ENCODE results near the gene PRKN.
"Not testable (repeated sequence)": the region's sequence is repeated elsewhere in the genome, so short reads cannot be mapped to it uniquely, and the experiment has no call there.

PRKN gene

DNA sequence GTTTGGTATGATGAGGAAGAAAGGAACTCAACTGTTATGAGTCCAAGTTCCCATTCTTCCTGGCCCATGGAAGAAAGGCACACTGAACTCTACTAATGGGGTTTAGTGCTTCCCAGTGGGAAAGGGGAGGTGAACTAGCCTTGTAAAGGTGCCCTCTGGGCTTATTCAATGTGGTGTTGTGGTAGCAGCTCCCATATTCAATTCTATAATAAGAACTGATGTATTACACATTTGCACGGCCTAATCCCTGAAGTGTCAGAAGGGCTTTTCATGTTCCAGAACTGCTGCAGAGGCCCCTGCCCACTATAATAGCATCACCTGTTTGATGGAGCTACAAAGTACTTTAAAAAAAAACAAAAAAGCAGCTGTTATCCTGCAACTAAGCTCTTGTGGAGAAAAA, 17.1 kb downstream of the PRKN start:
- DNase-seq, result no peak

DNA sequence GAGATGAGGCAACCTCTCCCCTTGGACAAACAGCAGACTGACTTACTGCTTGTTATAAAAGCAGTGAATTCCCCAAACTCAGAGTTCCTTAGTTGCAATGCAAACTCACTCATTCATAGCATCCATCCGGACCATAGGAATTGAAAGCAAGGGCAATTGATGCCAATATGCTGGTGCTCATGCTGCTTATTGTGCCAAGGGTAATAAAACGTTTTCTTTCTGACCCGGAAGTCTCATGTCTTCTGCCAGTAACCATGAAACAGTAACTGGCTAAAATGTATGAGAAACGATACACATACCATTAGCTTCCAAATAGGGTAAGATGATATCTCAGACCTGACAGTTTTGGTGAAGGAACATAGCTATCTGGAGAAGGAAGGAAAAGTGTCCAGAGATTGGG, 18.1 kb downstream of the PRKN start:
- DNase-seq, result no peak

DNA sequence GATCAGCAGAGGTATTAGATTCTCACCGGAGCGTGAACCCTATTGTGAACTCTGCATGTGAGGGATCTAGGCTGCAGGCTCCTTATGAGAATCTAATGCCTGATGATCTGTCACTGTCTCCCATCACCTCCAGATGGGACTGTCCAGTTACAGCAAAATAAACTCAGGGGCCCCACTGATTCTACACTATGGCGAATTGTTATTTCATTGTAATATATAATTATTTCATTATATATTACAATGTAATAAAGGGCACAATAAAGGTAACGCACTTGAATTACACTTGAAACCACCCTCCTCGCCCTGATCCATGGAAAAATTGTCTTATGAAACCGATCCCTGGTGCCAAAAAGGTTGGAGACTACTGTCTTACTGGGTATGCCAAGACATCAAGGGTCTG, 18.6 kb downstream of the PRKN start:
- DNase-seq, result no peak

DNA sequence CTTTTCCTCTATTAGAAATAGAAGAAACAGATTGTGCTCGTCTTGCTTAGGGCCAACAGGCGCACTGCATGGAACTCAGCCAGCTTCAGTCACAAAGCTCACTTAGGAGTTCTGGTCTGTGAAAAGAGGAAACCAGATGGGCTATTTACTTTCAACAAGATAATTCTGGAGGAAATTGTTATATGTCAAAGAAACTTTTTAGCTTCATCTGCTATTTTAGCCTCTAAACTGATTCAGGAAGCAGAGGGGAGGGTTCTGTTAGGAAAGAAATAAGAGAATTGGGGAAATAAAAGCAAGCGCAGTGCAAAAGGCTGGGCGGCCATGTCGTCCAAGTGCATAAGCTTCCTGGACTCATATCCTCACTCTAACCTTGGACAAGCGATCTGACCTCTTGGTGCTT, 21.3 kb downstream of the PRKN start:
- DNase-seq, result no peak

DNA sequence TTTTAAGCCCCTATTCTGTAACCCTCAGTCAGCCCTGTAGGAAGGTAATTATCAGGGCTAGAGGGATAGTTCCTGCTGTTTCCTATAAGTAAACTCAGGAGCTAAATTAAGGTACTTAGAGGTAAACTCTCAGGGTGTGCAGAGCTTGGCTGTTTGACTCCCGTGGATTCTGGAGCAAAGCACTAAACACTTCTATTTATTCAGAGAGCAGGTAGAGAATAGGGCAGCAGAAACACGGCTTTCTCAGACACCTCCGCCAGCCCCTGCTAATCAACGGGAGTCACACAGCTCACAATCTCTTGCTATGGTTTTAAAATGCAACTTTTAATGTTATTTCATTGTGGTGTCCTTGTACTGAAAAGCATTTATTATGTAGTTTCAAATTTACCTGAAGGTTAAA, 21.8 kb downstream of the PRKN start:
- DNase-seq, result no peak

DNA sequence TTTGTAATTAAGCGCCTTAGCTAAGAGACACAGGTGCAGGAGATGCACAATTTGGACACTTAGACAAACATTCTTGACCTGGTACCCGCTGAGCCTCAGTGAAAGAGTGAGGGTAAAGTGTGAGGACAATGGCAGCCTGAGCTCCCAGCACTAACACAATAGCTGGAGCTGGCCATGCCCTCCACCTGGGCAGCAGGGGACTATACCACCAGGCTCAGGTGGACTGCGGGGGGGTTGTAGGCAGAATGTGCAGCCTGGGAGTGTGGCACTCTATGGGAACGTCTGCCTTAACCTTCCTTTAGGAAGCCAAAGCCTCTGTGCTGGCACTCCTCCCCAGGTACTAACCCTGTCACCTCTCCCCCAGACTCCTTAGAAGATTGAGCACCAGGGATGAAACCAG, 23.6 kb downstream of the PRKN start:
- DNase-seq, result no peak

DNA sequence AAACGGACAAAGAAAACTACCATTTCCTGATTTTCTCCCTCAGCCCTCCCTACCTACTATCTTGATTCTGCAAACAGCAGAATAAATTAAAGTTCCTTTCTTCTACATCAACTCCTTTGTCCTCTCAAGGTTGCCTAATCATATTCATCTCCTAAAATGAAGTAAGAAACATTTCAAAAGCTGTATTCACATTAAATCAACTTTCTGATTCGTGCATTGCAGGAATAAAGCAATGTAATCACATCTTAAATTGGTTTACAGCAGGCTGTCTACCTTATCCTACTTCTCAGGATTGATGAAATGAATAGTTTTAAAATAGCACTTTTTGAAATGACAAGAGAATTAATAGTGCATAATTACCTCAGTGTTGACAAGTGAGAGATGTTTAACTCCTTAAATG, 25.1 kb downstream of the PRKN start:
- no peak for DNase-seq

DNA sequence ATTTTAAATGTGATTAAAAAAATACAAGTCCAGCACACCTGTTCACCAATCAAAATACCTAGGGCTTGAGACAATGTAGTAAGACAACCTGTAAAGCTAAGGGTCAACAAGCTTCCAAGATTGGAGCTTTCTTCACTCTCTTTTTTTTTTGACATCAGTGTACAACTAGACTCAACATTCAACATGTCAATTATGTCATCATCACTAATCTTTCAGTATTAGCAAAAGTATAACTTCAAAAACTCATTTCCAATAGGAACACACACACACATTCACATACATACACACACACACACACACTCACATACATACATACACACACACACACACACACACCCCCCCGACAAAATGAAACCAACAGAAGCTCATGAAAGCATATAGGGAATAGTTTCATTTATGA, 26.0 kb downstream of the PRKN start:
- DNase-seq, result no peak

DNA sequence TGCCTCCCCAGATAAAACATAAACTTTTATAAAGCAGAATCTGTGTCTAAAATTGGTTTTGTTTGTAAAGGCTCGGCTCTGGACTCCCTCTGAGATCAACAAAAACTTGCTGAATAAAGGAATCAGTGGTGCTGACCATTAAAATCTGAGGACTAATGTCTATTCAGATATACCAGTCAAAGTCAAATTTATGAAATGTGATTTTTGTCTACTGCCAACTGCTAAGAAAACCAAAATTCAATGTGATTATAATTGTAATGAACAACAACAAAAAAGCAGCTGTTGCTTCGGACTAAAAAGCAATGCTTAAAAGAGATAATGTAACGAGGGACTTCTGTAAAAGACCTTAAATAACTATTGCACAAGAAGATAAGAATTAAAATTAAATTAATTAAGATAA, 26.6 kb downstream of the PRKN start:
- no peak for DNase-seq

DNA sequence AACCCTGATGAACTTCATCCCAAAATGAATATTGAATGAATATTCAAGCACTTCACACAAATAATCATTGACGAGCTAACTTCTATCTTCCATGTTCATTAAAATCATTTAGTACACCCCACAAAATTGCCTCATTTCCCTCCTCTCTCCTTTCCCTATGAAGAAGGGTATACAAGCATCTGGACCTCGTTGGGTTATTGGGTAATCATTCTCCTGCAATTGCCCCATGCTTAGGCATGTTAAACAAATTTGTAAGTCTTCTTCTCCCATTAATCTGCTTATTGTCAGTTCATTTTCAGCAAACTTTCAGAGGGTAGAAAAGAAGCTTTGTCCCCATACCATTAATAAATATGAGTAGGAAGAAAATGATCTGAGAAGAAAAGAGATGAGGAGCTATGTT, 27.6 kb downstream of the PRKN start:
- DNase-seq, result no peak

DNA sequence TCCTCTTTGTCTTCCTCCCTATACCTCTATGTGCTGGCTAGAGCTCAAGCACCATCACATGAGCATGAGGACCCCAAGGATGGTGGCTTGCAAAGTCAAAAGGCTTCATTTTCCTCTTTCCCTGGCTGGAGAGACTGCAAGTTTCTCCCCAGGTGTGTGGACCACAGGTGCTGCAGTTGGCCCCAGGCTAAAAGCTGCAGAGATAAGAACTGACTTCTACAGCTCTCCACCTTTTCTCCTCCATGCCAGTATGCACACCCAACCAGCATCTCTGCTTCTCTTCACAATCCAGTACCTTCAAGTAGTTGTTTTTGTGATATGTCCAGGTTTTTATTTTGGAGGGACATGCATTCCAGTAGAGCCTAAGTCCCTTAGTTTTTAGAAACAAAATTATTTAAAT, 29.1 kb downstream of the PRKN start:
- DNase-seq, result no peak

DNA sequence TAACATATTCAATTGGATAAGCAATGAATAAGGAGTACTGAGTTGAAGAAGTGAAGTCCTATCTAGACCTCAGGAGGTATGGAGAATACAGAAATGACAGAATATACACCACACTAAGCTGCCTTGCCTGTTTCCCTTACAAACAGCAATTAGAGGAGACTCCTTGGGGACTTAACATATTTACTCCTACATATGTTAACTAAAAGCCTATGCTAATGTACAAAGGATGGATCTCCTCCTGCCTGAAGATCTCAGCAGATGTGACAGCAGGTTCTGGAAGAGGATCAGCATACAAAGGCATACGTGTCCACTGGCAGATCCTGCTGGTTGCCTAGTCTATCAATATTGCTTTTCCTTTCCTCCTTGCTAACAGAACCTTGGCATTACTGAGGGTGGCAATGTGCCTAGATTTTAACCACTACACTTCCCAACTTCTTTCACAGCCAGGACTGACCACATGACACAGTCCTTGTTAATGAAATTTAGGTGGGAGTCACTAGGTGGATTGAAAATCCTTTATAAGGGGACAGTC, 29.6 kb downstream of the PRKN start:
- DNase-seq, result no peak

DNA sequence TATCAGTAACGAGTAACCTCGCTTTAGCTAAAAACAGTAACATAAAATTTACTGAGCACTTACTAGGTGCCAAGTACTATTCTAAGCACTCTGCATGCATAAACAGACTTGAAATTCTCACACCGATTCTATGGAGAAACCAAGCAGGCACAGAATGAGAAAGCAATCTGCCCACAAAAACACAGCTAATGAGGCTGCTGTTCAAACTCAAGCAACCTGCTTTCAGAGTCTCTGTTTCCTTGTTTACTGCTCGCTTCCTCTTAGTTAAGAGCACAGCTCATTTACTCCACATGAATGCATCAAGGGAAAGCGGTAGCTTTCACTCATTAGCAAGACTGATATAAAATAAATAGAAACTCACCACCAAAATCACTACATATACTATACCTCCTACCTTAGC, 37.4 kb downstream of the PRKN start:
- no peak for DNase-seq

DNA sequence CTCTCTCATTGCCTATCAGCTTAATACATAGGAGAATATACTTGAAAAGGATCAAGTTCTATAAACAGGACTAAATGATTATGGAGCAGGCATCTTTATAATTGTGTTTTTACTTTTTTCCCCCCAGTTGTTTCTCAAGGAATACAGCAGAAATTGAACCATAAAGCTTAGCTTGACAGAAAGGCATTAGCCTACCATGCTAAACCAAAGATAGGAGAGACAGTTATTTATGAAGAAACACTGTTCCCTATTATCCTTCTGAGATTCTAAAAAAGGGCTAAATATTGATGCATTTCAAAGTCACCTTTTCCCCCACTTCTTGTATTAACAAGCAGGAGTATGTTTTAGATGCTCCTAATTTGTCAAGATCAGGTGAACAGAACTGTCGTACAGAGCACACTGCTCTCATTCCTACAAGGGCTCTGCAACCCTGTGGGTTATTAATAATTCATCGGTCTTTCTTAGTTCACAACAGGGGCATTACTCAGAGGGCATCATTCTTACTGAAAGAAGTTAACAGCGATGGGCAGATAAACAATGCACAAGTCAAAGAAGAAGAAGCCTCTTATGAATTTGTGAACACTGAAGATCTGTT, 38.7 kb downstream of the PRKN start:
- no peak for DNase-seq

DNA sequence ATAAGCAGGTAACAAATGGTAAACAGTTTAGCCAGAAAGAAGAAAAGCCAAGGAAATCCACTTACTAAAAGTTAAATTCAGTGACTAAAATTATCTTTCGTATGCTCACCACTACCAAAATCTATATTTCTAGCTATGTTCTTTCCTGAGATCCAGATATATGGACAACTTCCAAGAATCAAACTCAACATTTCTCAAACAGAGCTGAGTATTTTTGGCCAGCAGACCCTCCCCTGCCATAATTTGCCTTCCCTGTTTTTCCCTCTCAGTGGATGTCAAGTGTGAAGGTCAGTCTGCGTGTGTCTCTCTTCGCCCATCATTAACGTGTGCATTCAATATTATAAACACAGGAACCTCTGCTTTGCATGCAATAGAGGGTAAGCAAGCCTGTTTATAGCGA, 42.0 kb downstream of the PRKN start:
- no peak for DNase-seq

DNA sequence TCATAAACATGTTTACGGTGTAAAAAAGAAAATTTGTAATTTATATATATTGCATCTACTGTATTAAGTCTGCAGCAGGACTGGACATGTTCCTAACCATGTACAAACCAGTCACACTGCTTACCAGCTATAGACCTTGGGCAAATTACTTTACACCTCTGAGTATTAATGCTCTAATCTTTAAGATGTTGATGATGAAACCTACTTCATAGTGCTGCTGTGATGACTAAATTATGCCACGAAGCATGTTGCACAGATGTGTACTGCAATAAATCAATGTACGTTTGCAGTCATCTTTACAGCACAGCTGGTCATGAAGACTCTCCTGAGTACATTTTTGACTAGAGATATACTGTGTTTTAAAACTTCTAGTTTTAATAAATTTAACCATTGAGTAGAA, 42.6 kb downstream of the PRKN start:
- DNase-seq, result no peak

DNA sequence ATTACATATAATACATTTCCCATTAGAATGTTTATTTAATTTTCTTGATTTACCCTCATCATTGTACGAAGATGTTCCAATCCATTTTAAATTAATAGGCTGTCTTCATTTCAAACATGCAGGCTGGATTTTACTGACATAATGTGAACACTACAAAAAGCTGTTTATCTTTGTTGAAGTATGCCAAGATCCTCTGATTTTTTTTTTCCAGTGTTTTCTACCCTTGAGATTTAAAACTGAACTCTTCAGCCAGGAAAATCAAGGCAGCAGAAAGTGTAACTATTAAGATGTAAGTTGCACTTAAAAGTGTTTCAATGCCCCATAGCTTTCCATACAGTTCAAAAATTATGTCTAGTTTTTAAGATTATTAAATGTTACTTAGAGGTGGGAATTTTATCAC, 43.5 kb downstream of the PRKN start:
- no peak for DNase-seq

DNA sequence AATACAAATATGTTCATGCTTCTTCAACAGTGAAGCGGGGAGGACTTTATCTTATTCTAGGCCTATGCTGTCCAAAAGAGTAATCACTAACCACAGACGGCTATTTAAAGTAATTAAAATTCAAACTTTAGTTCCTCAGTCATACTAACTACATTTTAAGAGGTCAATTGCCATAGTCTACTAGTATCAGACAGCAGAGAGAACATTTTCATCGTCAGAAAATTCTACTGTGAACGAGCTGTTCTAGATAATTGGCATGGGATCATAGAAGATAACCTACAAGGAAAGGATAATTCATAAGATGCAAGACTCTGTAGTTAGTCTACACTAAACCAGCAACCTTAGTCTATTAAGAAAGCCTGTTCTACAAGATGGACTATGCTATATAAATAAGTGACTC, 44.4 kb downstream of the PRKN start:
- no peak for DNase-seq

DNA sequence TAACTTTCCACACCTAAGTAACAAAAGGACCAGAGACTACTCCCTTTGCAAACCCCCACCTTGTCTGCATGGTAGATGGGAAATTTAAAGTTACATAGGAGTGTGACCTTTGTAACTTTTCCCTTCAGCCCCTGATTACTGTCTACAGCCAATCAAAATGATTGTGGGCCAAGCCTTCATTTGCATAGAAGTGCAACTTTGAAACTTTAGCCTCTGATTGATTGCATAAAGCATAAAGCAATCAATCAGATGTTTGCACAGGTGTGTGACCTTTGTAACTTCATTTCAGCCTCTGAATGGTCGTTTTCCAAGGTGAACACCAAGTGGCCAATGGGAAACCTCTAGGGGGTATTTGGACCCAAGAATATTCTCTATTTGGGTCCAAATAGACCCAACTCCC, 46.1 kb downstream of the PRKN start:
- DNase-seq, result no peak

DNA sequence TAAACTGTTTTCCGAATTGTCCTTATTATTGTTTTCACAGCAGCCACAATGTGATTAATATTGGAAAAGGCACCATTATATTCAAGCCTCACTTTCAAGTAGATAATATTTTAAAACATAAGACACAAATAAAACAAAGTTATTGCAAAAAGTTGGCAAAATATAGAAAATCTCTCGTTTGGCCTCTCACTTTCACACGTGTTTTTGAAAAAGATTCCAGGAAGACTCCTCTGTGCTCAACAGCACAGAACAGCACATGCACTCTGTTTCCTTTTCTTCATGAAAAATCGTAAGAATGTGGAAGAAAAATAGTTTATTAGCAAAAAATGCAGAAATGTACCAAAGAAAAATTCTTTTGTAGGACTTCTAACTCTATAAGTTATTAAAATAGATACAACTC, 46.7 kb downstream of the PRKN start:
- DNase-seq, result no peak

DNA sequence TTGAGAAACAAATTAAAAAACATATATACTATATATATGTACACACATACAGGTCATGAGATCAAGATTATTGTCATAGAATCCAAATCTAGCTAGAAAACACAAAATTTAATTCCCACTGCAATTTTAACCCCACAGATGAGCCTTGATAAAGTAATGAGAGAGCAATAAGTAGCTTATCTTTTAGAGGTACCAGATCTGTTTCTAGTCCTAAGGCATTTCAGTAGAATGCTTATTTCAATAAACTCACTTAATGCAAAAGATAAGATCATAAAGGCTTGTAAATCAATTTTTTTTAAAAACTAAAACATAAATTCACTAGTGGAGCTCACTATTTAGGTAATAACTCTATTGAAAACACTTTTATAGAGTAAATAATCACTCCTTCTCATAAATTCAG, 47.2 kb downstream of the PRKN start:
- no peak for DNase-seq

DNA sequence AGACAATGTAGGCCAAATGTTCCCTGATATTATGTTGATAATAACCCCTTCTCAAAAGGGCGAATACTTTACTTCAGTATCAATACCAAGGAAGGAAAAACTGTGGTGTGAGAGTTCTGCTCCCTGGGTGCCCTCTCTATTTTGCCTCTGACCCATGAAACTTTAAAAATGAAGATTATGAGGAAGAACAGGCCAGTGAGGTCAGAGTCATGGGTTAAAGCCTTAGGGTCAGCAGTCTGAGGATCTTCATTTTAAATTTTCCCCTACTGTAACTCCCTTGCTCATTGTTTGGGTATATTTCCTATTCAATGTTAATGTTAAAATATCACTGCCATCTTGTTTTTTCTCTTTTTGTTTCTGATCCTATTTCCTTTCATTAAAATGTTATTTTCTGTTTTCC, 47.9 kb downstream of the PRKN start:
- DNase-seq, result no peak

DNA sequence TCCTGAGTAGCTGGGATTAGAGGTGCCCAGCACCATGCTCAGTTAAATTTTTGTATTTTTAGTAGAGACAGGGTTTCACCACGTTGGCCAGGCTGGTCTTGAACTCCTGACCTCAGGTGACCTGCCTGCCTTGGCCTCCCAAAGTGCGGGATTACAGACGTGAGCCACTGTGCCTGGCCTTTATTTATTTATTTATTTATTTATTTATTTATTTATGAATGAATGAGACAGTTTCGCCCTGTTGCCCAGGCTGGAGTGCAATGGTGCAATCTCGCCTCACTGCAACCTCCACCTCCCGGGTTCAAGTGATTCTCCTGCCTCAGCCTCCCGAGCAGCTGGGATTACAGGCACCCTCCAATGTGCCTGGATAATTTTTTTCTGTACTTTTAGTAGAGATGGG, 48.7 kb downstream of the PRKN start:
- not testable (repeated sequence) for DNase-seq

DNA sequence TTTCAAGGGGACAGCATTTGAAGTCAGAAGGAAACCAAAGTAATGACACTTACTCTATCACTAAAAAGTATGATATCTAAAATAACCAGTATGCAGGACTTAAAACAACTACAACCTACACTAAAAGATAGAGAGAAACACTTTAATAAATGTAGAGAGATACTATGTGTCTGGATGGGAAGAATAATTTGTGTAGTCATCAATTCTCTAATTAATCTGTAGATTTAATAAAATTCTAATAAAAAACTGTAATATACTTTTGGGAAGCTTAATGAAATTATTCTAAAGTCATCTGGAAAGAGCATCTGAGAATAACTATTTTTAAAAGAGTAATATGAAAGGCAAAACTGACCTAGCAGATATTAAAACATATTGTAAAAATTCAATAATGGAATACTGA, 52.1 kb downstream of the PRKN start:
- no peak for DNase-seq

DNA sequence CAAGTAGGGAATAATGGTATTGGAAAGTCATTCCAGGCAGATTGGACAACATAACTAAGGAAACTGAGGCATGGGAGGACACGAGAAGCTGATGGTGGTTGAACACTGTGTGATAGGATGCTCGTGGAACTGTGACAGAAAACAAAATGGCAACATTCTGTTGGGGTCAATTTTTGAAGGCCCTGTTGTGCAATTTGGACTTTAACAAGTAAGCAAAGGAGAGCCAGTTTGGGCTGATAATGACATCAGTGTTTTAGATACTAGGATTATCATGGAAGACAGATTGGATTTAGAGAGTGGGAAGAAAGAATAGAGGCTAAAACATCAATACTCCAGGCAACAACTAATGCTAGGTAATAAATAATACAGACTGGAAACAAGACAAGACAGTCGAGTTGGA, 53.1 kb downstream of the PRKN start:
- no peak for DNase-seq

Data from CD4-positive, alpha-beta T cell treated with Interleukin-12 subunit alpha and Interleukin-12 subunit beta, for 1 hour (primary cell).